Chondrocyte (in vitro differentiated cells): Measurements from ENCODE around the gene EDDM3A. TPM values are rescaled to one million over a fixed set of nuclear protein-coding genes. Genes with fewer than 3 reads are reported as not detected.
"Not testable (repeated sequence)": the region's sequence is repeated elsewhere in the genome, so short reads cannot be mapped to it uniquely, and the experiment has no call there.

Experiments used
- DNase-seq: peaks from one replicate; pipeline ENCODE4 v3.0.0; 2021; ENCODE audit warnings: mixed read lengths, low spot score
- H3K27ac Mint-ChIP-seq: one replicate; pipeline ENCODE4 v1.8.0; 2021; ENCODE audit warnings: mild to moderate bottlenecking, moderate library complexity, mixed read lengths; ENCODE audit not compliant: unreplicated experiment
- H3K27me3 Mint-ChIP-seq: 2 replicates; pipeline ENCODE4 v1.8.0; 2021; ENCODE audit warnings: low read depth, mixed read lengths
- H3K36me3 Mint-ChIP-seq: 2 replicates; pipeline ENCODE4 v1.8.0; 2021; ENCODE audit warnings: low read depth, mixed read lengths
- H3K4me1 Mint-ChIP-seq: 2 replicates; pipeline ENCODE4 v1.8.0; 2021; ENCODE audit warnings: low read depth, mild to moderate bottlenecking, mixed read lengths
- H3K4me3 Mint-ChIP-seq: one replicate; pipeline ENCODE4 v1.8.0; 2021; ENCODE audit warnings: mild to moderate bottlenecking, moderate library complexity, mixed read lengths; ENCODE audit not compliant: unreplicated experiment
- H3K9me3 Mint-ChIP-seq: 2 replicates; pipeline ENCODE4 v1.8.0; 2021; ENCODE audit warnings: low read depth, mixed read lengths
- CTCF ChIP-seq: fragments of 200-600 bp; sonication (generic); IDR thresholded peaks from 2 replicates; pipeline ENCODE4 v1.5.0; 2021; ENCODE audit warnings: antibody characterized with exemption, mild to moderate bottlenecking, moderate library complexity
- total RNA-seq: library from RNA; stranded (reverse); gene quantifications from 3 replicates; pipeline ENCODE4 v1.2.1, GENCODE V29; 2021

The EDDM3A gene
- total RNA-seq, 1 donor from 2014 or later, result not detected

- Mint-ChIP-seq H3K27ac (no peak overlapping the region), H3K27me3 (peaks cover 23% of the 10 kb centered on the region), H3K4me3 (no peak overlapping the region), H3K9me3 (no peaks in the 10 kb centered on the region), H3K36me3 (no peaks in the 10 kb centered on the region), H3K4me1 (no peaks in the 10 kb centered on the region)
- DNase-seq, result no peak
- TF ChIP-seq CTCF, result no peak
Measured at GRCh38 chr14:20723488-20723887, 22.2 kb upstream of the EDDM3A start.

DNA sequence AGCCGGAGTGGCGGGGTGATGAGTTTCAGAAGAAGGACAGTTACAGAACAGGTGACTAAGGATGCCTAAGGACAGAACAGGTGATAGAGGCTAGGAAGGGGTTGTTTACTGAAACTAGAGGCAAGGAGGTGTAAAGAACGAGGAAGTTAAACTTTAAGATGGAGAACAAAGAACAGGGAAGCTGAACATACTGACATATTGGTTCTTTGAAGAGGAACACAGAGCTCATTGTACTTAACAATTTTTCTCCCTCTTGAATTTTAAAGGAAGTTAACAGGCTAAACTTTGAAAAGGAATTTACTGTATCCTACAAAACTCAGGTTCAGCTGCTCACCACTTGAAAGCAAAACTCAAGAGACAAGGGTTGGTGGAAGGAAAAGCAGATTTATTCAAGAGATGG lies 19.6 kb upstream of the EDDM3A start:
- H3K9me3 Mint-ChIP-seq, DNase-seq, H3K27ac Mint-ChIP-seq, H3K4me3 Mint-ChIP-seq, H3K36me3 Mint-ChIP-seq, H3K4me1 Mint-ChIP-seq: not testable (repeated sequence)
- peaks cover 23% of the 10 kb centered on the region for H3K27me3 Mint-ChIP-seq

DNA sequence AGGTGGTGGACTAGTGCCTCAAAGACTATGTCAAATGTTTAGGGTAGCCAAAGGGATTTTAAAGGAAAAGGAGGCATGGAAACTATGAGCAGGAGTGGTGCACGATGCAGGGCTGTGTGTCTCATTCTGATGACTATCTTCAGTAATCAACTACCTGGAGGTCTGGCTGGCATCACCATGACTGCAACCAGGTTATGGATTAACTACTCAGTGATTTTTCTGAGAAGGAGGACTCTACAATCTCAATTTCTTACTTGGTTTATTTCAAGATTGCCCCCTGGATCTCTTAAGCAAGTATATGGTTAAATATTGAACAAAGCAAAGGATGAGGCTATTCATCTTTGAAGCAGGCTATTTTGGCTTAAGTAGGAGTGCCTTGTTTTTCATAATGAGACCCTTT lies 19.2 kb upstream of the EDDM3A start:
- no peak for TF ChIP-seq CTCF
- no peak for DNase-seq
- Mint-ChIP-seq H3K36me3 (no peaks in the 10 kb centered on the region), H3K4me1 (no peaks in the 10 kb centered on the region), H3K27me3 (peaks cover 22% of the 10 kb centered on the region), H3K27ac (no peak overlapping the region), H3K4me3 (no peak overlapping the region), H3K9me3 (no peaks in the 10 kb centered on the region)

DNA sequence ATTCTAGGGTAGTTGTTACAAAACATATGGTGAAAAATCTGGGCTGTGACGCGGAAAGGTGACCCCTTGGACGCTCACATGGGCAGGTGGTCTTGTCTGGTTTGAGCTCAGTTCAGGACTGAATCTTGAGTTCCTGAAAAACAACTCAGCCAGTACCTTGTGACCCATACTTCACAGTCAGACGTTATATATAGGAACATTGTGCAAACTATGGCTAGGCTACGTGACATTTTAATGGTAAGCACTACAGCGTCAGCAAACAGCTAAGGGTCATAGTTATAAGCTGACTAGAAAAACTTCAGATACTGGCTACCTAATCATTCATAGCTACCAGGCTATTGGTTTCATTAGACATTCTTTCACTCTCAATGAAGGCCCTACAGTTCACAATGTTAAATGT lies 14.8 kb upstream of the EDDM3A start:
- Mint-ChIP-seq H3K27me3 (peaks cover 13% of the 10 kb centered on the region), H3K4me3 (no peak overlapping the region), H3K4me1 (no peaks in the 10 kb centered on the region), H3K36me3 (no peaks in the 10 kb centered on the region), H3K27ac (no peak overlapping the region), H3K9me3 (no peaks in the 10 kb centered on the region)
- no peak for DNase-seq
- TF ChIP-seq CTCF, result no peak

- no peaks in the 10 kb centered on the region for H3K4me1 Mint-ChIP-seq
Measured at GRCh38 chr14:20732477-20732876, 13.2 kb upstream of the EDDM3A start.

More at GRCh38 chr14:20732477-20732876, 13.2 kb upstream of the EDDM3A start:
- no peaks in the 10 kb centered on the region for H3K9me3 Mint-ChIP-seq
- H3K4me3 Mint-ChIP-seq, result no peak overlapping the region
- DNase-seq, result no peak
- peaks cover 7% of the 10 kb centered on the region for H3K27me3 Mint-ChIP-seq
- H3K36me3 Mint-ChIP-seq, result no peaks in the 10 kb centered on the region
- no peak overlapping the region for H3K27ac Mint-ChIP-seq
- no peak for TF ChIP-seq CTCF
